ENCODE data around the gene HOXA7.

The HOXA7 gene

DNA sequence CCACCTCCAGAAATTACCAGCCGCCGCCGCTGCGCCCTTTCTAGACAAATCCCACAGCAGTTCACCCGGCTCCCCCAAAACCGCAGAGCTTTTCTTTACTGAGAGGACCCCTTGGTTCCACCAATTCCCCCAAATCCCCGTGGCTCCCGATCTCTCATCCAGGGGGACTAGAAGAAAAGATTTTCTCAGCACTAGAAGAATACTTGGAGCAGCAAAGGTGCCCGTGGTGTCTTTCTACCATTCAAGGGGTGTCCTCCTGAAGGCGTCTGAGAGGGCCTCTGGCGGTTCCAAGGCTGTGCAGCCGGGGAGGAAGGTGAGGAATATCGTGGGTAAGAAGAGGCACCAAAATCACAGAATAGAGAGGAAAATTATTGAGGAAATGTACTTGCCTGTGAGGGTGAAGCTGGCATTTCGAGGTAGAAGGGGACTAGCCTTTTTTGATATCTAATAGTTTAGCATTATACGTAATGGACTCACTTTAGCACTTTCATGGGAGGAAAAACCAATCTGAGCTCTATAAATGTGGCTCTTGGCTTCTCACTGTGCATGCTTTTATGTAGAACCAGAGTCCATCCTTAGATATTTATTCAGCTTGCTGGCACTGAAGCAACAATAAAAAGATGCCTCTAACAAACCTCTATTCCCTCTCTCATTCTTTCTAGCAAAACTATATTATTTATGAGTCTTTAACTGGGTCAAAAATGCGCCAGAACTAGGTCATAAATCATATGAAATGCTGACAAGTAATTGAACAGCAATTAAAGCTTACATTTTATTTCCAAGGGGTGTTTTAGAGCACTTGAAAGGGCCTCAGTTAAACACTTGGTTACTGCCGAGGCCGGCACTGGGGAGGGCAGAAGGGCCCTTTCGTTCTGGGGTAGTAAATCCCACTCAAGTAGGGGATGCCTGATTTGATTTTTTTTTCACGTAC, 40.2 kb downstream of the HOXA7 start:
- DNase-seq, result no peak

GRCh38 chr7:27115221-27116026, 41.1 kb downstream of the HOXA7 start:
- DNase-seq, result no peak

DNA sequence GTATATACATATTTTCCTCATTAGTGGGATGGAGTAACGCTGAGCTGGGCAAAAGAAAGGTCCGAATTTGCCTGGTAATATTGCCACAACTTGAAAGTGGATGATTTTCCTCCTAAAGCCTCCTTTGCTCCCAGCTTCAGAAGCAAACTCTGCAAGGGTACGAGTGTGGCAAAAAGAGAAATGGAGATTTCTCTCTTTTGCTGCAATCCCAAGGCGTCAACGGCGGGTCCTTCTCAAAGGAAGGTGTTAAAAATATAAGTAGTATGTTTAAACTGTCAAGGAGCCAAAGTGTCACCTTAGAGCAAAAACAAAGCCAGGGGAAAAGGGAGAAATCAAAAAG, 41.6 kb downstream of the HOXA7 start:
- no peak for DNase-seq

GRCh38 chr7:27113991-27114769, 42.3 kb downstream of the HOXA7 start:
- no peak for DNase-seq

DNA sequence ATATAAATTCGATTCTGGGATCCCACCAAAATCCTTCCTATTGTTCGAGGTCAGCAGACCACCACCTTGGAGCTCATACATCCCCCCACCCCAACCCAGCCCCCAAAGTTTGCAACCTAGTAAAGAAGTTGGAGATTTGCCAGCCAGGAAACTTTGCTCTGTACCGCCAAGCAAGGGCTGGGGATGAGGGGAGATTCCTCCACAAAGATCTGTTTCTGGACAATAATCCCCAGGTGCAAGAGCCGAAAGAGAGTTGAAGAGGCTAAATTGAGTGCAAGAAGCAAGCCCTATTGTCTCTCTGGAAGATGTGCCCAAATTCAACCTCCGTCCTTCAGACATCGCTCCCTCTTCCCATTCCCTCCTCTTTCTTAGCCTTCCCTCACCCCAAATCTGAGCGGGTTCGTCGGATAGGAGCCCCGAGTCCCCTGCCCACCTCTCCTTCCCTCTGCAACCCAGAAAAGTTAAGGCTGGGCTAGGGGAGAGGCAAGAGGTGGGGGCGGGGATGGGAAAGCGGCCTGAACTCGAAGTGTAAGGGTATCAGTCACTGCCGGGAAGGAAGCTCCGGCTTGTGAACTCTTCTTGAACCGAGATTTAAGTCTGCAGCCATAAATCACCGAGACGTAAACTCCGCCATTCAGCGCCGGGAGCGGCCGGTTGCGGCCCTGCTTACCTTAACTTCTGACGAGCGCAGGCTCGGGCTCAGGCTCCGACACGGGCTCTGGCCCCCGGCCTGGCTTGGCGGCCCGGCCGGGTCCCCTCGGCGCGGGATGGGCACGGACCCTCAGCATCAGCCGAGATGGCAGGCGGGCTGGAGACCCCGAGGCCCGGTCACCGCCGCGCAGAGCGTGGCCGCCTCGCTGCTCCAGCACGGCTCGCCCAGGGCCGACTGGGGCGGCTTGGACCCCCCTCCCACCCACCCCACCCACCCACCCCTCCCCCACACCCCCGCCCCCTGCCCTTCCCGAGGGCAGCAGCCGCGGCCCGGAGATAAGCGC, 43.2 kb downstream of the HOXA7 start:
- no peak for DNase-seq

- no peak for DNase-seq
These were observed 44.1 kb downstream of the HOXA7 start for GRCh38 chr7:27112361-27112760.

GRCh38 chr7:27111751-27112277, 44.7 kb downstream of the HOXA7 start:
- no peak for DNase-seq

- no peak for DNase-seq
These were observed 45.3 kb downstream of the HOXA7 start for GRCh38 chr7:27111042-27111750.

- peak; percentile 84 for DNase-seq
These were observed 46.1 kb downstream of the HOXA7 start for GRCh38 chr7:27110186-27111031.

DNA sequence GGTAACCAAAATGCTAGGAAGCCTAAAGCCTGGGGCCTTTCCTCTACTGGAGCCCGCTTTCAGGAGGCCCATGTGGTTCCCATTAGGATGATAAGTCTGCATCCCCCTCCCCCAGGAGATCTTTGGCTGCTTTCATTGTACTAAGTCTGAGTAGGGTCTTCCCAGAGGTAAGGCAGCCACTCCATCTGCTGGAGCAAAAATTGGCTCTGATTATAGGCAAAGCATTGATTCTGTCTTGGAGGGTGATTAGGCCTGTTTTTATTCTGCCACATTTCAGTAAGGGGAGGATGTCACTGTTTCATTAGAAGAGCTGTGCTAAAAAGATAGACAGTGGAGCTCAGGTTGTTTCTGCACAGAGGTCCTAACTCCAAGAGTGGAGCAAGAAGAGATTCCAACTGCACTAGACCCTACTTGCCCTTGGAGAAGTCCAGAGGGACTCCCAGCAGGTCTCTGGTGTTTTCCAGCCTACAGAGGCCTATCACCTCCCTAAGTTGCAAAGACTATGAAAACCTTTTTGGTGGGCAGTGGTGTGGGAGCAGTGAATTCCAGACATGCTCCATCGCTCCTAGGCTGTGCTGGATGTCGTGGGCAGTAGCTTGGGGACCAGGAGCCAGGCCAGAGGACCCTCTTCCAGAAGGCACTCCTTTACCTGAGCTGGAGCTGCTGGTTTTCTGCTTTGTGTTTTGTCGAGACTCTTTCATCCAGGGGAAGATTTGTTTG, 46.8 kb downstream of the HOXA7 start:
- no peak for DNase-seq

DNA sequence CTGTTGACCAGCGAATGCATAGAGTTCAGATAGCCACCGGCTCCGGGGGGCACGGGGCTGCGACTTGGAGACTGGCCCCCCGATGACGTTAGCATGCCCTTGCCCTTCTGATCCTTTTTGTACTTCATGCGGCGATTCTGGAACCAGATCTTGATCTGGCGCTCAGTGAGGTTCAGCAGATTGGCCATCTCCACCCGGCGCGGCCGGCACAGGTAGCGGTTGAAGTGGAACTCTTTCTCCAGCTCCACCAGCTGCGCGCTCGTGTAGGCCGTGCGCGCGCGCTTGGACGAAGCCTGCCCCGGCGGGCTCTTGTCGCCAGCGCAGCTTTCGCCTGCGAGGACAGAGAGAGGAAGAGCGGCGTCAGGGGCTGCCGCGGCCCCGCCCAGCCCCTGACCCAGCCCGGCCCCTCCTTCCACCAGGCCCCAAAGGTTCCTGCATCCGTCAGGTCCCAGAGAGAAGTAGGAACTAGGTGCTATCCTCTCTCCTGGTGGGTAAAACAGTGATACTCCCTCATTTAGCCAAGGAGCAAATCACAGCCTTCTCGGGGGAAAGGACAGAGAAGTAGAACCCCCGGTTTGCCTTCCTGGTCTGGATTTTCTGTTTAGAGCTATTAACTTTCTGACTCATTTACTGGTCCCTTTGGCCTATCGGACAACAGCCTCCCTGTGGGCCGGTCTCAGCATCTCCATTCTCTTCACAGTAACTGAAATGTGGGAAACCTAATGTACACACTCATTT, 47.9 kb downstream of the HOXA7 start:
- DNase-seq, result no peak

DNA sequence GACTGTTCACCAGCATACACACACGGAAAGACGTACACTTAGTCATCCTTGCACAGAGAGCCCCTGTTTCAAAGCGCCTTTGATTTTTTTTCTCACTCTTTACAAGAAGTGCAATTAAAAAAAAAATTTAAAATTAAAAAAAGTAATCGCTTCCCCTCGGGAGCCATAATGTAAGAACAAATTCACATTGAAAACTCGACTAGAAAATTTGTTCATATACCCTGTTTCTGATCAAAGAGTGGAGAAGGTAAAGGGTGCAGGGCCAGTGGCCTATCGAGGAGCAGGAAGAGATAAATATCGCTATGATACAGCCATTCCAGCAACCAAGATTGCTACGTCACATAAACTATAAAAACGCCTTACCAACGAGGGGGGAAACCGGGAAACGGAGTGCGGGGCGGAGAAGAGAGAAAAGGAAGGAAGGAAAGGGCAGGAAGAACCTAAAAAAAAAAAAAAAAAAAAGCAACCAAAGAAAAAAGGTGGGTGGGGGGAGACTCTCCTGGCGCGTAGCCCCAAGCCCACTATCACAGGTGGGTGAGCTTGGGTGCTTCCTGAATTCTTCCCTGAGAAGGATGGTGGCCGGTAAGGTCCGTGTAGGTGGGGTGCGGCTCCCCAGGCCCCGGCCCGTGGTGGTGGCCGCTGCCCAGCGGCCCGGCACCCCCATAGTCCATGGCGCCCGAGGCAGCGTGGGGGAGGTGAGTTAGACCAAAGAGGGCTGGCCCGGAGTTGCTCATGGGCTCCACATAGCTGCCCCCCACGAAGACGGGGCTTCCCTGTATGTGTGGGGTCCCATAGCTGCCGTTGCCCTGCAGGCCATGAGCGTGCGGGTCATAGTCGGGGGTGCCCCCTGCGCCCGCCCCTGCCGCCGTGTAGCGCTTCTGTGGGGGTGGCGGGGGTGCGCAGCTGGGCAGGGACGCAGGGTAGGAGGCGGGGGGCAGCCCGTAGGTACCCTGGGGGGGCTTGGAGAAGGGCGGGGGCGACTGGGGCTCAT, 48.8 kb downstream of the HOXA7 start:
- no peak for DNase-seq

- DNase-seq, result no peak
These were observed 49.6 kb downstream of the HOXA7 start for GRCh38 chr7:27106901-27107240.

- no peak for DNase-seq
These were observed 50.1 kb downstream of the HOXA7 start for GRCh38 chr7:27106181-27106900.

DNA sequence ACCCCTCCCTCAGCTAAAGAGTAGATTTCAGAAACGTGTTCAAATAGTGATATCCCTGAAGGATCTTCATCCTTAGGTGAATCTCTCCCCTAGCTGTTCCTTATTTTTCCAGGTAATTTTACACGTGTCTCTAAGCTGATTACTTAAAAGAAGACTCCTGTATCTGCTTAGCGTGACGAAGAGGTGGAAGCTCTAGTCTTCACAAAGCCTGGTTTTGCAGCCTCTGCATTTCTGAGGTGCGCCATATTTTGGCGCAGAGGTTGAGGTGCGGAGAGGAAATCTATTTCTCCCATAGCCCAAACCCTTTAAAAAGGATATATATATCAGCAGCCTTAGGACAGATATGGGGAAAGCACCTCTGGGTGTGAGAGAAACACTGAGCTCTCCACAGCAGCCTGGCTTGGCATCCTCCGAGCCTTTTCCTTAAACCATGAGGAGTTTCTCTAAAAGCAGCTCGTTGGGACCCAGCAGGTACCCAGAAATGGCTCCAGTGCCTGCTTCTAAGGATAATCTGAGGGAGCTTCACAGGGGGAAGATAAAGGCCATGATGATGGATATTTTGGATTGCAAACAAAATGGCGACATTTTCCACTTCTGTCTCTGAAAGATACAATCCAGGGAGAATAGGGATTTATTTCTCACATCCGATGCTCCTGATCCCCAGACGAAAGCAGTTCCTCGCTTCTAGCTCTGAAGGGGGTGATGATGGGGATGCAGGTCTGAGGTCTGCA, 51.0 kb downstream of the HOXA7 start:
- DNase-seq, result no peak

Data from 8988T (cell line).